K562 (cell line): ENCODE measurements around the gene SLPI.

ENCODE experiments used
- CHCHD3 ChIP-seq: fragments of 250-450 bp; sonication (Bioruptor Pico); IDR thresholded peaks from 2 replicates; pipeline ENCODE4 v2.1.2; 2022; ENCODE audit warnings: mild to moderate bottlenecking
- PTBP1 ChIP-seq: fragments of 200-400 bp; formaldehyde crosslinking; IDR thresholded peaks from 2 replicates; pipeline ENCODE4 v1.6.1; 2017; ENCODE audit warnings: low read depth, low read length
- TF ChIP-seq, protein P1 (sequence below), 3 experiments: IDR thresholded peaks in 2 of 3; conservative IDR thresholded peaks in 1 of 3; 2 replicates each; pipeline ENCODE4 v1.5.1; 2011 to 2012; ENCODE audit warnings: low read length in 3 of 3, mild to moderate bottlenecking in 3 of 3, control low read depth in 2 of 3, improper control_type of control experiment in 1 of 3, inconsistent platforms in 1 of 3, low read depth in 1 of 3, mixed read lengths in 1 of 3, moderate library complexity in 1 of 3; ENCODE audit not compliant: insufficient read depth in 2 of 3

DNA sequence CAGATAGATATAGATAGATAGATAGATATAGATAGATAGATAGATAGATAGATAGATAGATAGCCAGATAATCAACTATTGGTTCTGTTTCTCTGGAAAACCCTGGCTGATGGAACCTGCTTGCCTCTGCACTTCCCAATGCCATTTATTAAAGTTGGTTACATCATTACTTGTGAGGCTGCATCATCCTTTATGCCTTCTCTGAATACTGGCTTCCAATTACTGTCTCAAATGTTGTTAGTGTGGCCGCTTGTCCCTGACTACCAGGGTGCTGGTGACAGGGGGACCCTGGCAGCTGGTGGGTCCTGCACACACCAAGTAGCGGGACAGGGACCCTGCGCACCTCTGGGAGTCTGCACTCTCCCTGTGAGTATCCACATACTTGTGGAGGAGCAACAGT lies 3.9 kb upstream of the SLPI start:
- TF ChIP-seq CHCHD3 (no peak), PTBP1 (no peak)
- TF ChIP-seq, protein P1, sequence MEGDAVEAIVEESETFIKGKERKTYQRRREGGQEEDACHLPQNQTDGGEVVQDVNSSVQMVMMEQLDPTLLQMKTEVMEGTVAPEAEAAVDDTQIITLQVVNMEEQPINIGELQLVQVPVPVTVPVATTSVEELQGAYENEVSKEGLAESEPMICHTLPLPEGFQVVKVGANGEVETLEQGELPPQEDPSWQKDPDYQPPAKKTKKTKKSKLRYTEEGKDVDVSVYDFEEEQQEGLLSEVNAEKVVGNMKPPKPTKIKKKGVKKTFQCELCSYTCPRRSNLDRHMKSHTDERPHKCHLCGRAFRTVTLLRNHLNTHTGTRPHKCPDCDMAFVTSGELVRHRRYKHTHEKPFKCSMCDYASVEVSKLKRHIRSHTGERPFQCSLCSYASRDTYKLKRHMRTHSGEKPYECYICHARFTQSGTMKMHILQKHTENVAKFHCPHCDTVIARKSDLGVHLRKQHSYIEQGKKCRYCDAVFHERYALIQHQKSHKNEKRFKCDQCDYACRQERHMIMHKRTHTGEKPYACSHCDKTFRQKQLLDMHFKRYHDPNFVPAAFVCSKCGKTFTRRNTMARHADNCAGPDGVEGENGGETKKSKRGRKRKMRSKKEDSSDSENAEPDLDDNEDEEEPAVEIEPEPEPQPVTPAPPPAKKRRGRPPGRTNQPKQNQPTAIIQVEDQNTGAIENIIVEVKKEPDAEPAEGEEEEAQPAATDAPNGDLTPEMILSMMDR (IDR thresholded peaks at IDR 0.05 in 2 of 3, conservative IDR thresholded peaks at IDR 0.05 in 1 of 3; ENCODE audit: insufficient read depth in 2 of 3, low read depth in 1 of 3, low read length in 3 of 3): no peak
